Measurements from ENCODE around the gene DUSP2.

The DUSP2 gene

DNA sequence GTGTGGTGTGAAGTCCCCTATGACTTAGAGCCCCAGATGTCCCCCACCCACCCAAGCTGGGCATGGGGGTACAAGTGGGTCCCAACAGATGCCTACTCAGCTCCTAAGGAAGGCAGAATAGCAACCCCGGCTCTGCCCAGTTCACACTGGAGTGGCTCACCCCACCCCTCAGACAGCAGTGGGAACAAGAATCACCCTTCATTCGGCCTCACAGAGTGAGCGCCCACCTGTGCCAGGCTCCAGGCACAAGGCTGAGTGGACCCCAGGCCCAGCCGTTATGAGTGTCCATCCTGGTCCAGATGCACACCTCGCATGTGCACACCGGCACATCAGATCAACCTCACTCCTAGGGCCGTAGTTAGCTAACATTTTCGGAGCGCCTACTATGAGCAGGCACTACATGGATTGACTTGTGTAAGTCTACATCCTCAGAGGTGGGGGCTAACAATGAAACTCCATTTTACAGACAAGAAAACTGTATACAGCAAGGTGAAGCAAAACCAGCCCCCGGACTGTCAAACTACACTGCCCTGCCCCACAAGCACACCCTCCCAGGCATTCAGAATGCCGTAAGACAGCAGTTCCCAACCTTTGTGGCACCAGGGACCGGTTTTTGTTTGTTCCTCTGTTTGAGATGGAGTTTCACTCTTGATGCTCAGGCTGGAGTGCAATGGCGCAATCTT lies 4.2 kb downstream of the DUSP2 start:
- Histone ChIP-seq H3F3A (ENCODE audit: insufficient read depth, low read length) (no peaks in the 10 kb centered on the region), H3K4me3 (ENCODE audit: low read depth, low read length, poor library complexity, severe bottlenecking) (no peak overlapping the region), H2AFZ (ENCODE audit: low read length) (no peak overlapping the region), H3K4me2 (ENCODE audit: low read length) (no peak overlapping the region), H3K79me2 (ENCODE audit: insufficient read depth, low read length) (no peaks in the 10 kb centered on the region), H3K4me1 (ENCODE audit: insufficient read depth, low read length, severe bottlenecking) (peaks cover 32% of the 10 kb centered on the region), H3K9ac (ENCODE audit: low read length) (no peak overlapping the region), H4K20me1 (ENCODE audit: insufficient read depth, low read length) (no peaks in the 10 kb centered on the region), H3K27me3 (ENCODE audit: insufficient read depth, low read length) (no peaks in the 10 kb centered on the region), H3K36me3 (ENCODE audit: insufficient read depth, low read length) (peaks cover 28% of the 10 kb centered on the region), H3K27ac (ENCODE audit: low read depth, low read length, poor library complexity, severe bottlenecking) (no peak overlapping the region), H3K9me2 (ENCODE audit: low read depth, low read length) (no peaks in the 10 kb centered on the region), H3K9me3 (ENCODE audit: low read length) (no peaks in the 10 kb centered on the region)
- TF ChIP-seq EZH2 (IDR thresholded peaks at IDR 0.05; ENCODE audit: borderline replicate concordance, low read length) = no peak
- TF ChIP-seq CTCF (IDR thresholded peaks at IDR 0.05; ENCODE audit: low read length) = no peak

GRCh38 chr2:96139181-96139758 lies 6.0 kb downstream of the DUSP2 start:
- Histone ChIP-seq H3K79me2 (ENCODE audit: insufficient read depth, low read length) (no peaks in the 10 kb centered on the region), H3K9me3 (ENCODE audit: low read length) (no peaks in the 10 kb centered on the region), H3K27ac (ENCODE audit: low read depth, low read length, poor library complexity, severe bottlenecking) (no peak overlapping the region), H3K4me2 (ENCODE audit: low read length) (no peak overlapping the region), H2AFZ (ENCODE audit: low read length) (no peak overlapping the region), H3K9me2 (ENCODE audit: low read depth, low read length) (no peaks in the 10 kb centered on the region), H3K27me3 (ENCODE audit: insufficient read depth, low read length) (no peaks in the 10 kb centered on the region; the same call in 1 of the 2 replicates), H3K4me1 (ENCODE audit: insufficient read depth, low read length, severe bottlenecking) (peaks cover 20% of the 10 kb centered on the region), H3K4me3 (ENCODE audit: low read depth, low read length, poor library complexity, severe bottlenecking) (no peak overlapping the region), H3F3A (ENCODE audit: insufficient read depth, low read length) (no peaks in the 10 kb centered on the region), H4K20me1 (ENCODE audit: insufficient read depth, low read length) (no peaks in the 10 kb centered on the region), H3K36me3 (ENCODE audit: insufficient read depth, low read length) (peaks cover 23% of the 10 kb centered on the region), H3K9ac (ENCODE audit: low read length) (no peak overlapping the region)
- no peak for TF ChIP-seq CTCF (IDR thresholded peaks at IDR 0.05; ENCODE audit: low read length)
- no peak for TF ChIP-seq EZH2 (IDR thresholded peaks at IDR 0.05; ENCODE audit: borderline replicate concordance, low read length)

- Histone ChIP-seq H3K4me2 (ENCODE audit: low read length) (no peak within 1 kb of the TSS), H4K20me1 (ENCODE audit: insufficient read depth, low read length) (no peaks in the 10 kb centered on the region), H3K4me3 (ENCODE audit: low read depth, low read length, poor library complexity, severe bottlenecking) (no peak within 1 kb of the TSS), H3K79me2 (ENCODE audit: insufficient read depth, low read length) (no peaks in the 10 kb centered on the region), H3K36me3 (ENCODE audit: insufficient read depth, low read length) (peaks cover 15% of the 10 kb centered on the region), H3K27ac (ENCODE audit: low read depth, low read length, poor library complexity, severe bottlenecking) (no peak within 1 kb of the TSS), H3K9me3 (ENCODE audit: low read length) (no peaks in the 10 kb centered on the region), H2AFZ (ENCODE audit: low read length) (no peak within 1 kb of the TSS), H3K9me2 (ENCODE audit: low read depth, low read length) (no peaks in the 10 kb centered on the region), H3K27me3 (ENCODE audit: insufficient read depth, low read length) (no peaks in the 10 kb centered on the region; the same call in 1 of the 2 replicates), H3K9ac (ENCODE audit: low read length) (no peak within 1 kb of the TSS), H3K4me1 (ENCODE audit: insufficient read depth, low read length, severe bottlenecking) (peaks cover 12% of the 10 kb centered on the region), H3F3A (ENCODE audit: insufficient read depth, low read length) (no peaks in the 10 kb centered on the region)
- TF ChIP-seq CTCF (IDR thresholded peaks at IDR 0.05; ENCODE audit: low read length) (peak; percentile 85), EZH2 (IDR thresholded peaks at IDR 0.05; ENCODE audit: borderline replicate concordance, low read length) (no peak)
These were observed 6.8 kb downstream of the DUSP2 start, which contains the start of gene ASTL for GRCh38 chr2:96138179-96139145. Gene ASTL (minus strand): TSS chr2:96138502. CDS start chr2:96138436, 66 bp downstream.

Data from OCI-LY1 (cell line).